ENCODE results near the gene DDIAS.
"Not testable (repeated sequence)": the region's sequence is repeated elsewhere in the genome, so short reads cannot be mapped to it uniquely, and the experiment has no call there.

DDIAS gene

DNA sequence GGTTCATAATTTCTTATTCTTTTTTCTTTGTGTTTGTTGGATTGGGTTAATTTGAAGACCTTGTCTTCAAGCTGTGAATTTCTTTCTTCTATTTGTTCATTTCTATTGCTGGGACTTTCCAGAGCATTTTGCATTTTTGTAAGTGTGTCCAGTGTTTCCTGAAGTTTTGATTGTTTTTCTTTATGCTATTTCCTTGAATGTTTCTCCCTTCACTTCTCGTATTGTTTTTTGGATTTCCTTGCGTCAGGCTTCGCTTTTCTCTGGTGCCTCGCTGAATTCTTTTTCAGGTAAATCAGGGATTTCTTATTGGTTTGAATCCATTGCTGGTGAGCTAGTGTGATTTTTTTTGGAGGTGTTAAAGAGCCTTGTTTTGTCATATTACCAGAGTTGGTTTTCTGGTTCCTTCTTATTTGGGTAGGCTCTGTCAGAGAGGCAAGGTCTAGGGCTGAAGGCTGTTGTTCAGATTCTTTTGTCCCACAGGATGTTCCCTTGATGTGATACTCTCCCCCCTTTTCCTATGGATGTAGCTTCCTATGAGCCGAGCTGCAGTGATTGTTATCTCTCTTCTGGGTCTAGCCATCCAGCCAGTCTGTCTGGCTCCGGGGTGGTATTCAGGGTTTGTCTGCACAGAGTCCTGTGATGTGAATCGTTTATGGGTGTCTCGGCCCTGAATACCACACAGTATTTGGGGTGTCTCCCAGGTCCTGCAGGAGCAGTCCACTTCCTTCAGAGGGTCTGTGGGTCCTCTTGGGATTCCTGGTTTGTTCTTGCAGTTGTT lies 21.0 kb downstream of the DDIAS start:
- DNase-seq (ENCODE audit: low read depth in 2 of 2): not testable (repeated sequence)

DNA sequence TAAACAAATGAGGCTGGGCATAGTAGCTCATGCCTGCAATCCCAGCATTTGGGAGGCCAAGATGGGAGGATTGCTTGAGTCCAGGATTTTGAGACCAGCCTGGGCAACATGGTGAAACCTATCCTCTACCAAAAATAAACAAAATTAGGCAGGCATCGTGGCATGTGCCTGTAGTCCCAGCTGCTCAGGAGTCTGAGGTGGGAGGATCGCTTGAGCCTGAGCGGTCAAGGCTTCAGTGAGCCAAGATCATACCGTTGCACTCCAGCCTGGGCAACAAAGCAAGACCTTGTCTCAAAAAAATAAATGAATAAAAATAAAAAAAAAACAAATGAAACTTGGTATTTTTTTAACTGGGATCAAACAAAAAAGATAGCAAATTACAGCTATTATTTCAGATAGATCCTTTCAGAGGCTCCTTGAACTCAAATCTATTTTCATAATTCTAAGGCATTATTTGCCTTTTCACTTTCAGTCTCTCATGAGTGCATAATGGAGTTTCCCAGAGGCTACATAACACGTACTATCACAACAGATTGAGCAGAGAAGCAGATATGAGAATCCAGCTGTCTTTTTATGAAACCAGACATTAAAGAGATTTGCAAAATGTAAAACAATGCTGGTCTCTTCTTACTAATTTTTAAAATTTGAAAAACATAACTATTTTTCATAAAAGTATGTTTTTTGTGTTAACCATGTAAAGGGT lies 23.1 kb downstream of the DDIAS start:
- no peak for DNase-seq (ENCODE audit: low read depth in 2 of 2)

DNA sequence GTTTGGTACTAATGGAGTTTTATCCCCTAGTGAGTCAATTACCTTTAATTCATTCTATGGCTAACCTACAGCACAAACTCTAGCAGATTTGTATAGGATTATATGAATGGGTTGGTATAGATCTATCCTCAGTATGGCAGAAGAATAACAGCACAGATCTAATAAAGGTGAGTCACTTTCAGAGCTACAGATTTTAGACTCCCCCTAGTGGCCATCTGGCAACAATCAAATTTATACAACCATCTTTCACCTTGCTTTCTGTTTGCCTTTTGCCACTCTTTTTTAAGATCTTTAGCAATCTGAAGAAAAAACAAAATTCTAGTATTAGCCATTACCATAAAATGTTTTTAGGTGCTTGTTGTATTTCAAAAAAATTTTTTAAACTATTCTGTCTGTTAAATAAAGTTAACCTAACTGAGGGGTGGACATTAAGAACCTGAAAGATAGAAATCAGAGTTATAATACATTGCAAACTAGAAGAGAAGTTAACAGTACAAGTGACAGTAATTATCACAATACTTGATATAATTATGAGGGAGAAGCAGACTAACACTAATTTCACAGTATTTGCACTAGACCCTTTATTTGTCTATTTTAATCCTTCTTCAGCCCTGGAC lies 25.8 kb downstream of the DDIAS start:
- no peak for DNase-seq (ENCODE audit: low read depth in 2 of 2)

DNA sequence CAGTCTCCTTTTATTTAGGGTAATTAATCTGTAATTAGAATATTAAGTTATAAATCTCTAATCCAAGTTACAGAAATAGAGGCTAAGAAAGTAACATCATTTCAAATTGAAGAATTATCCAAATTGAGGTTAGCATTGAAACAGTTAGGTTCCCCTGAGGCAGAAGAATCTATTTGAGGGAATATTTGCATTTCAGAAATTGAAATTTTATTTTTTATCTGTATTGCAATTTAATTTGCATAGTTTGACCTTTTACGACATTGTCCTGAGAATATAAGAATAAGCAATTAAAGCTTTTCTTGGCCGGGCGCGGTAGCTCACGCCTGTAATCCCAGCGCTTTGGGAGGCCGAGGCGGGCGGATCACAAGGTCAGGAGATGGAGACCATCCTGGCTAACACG lies 27.6 kb downstream of the DDIAS start:
- no peak for DNase-seq (ENCODE audit: low read depth in 2 of 2)

DNA sequence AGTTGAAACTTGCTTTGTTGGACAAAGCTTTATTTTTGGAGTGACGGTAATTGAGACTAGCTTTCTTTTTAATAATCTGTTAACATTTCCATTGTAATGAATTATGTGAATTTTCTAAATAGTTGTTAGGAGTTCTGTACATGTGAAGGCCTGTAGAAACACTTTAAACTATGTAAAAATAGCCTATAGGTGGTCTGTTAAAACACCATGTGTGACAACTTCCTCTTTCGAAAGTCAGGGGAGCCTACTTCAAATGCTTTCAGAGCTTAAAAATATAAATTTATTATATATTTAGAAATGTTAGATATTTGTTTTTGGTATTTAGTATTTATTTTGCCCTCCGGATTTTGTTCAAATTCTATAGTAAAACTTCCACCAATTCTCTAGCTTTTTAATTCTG lies 28.7 kb downstream of the DDIAS start:
- no peak for DNase-seq (ENCODE audit: low read depth in 2 of 2)

DNA sequence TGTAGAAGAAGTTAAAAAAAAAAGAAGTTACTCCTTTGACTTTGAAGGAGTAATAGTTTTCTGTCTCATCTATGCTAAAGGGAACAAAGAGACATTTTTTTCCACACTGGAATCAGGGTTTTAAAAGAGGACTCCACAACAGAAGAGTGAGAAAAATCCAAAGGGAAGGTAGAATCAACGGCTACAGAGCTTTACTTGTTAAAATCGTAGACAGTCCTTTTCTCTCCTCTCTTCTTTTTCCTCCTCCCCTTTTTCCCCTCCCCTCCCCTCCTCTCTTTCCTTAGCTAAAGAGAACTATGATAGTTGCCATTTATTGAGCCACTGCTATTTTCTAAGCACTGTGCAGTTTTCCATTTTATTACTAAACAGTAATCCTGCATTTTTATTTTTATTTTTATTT lies 29.2 kb downstream of the DDIAS start:
- no peak for DNase-seq (ENCODE audit: low read depth in 2 of 2)

DNA sequence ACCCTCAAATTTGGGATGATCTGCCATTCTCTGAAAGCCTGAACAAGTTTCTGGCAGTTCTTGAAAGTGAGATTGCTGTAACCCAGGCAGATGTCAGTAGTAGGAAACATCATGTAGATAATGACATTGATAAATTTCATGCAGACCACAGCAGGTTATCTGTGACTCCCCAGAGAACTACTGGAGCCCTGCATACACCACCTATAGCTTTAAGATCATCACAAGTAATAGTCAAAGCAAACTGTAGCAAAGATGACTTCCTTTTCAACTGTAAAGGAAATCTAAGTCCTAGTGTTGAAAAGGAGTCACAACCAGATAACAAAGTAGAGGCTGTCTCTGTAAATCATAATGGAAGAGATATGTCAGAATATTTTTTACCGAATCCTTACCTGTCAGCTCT lies 31.0 kb downstream of the DDIAS start:
- no peak for DNase-seq (ENCODE audit: low read depth in 2 of 2)

DNA sequence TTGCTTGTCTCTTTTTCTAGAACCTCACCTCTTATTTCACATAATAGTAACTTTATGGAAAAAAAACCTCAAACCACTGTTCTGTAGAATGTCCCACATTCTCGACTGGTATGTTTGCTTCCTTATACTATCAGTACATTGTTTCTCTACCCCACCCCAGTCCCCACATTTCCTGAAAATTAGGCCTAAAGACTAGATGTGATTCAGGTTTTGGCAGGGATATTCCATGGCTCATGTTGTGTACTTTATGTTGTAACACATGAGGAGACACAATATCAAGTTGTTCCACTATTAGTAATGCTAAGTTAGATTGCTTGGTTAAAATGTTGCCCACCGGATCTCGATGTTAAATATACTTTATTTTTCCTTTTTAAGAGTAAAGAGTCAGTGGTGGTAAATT lies 34.7 kb downstream of the DDIAS start:
- DNase-seq (ENCODE audit: low read depth in 2 of 2): no peak

DNA sequence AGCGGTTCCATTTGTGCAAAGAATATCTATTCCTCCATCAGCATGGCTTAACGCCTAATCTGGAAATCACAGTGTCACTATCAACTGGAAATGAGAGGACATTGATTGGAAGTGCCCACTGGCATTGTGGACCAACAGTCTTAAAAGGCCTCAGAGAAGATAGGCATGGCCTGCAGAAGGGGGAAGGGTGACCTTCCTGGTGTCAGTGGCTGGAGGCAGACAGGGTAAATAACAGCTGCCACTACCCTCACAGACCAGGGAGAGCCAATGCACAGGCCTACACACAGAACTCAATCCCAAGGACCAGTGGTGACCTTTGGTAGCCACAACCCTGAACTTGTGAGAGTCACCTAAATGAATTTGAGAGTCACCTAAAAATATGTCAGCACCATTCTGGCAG lies 36.0 kb downstream of the DDIAS start:
- no peak for DNase-seq (ENCODE audit: low read depth in 2 of 2)

DNA sequence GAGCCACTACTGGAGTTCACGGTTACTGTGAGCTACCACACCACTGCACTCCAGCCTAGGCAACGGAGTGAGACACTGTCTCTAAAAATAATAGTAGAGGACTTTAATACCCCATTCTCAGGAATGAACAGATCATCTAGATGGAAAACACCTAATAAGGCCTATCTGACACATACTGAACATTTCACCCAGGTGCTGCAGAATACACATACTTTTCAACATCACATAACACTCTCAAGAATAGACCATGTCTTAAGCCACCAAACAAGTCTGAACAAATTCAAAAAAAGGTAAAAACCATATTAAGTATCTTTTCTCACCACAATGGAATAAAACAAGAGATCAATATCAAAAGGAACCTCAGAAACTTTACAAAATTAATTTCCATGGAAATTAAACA lies 37.9 kb downstream of the DDIAS start:
- no peak for DNase-seq (ENCODE audit: low read depth in 2 of 2)

DNA sequence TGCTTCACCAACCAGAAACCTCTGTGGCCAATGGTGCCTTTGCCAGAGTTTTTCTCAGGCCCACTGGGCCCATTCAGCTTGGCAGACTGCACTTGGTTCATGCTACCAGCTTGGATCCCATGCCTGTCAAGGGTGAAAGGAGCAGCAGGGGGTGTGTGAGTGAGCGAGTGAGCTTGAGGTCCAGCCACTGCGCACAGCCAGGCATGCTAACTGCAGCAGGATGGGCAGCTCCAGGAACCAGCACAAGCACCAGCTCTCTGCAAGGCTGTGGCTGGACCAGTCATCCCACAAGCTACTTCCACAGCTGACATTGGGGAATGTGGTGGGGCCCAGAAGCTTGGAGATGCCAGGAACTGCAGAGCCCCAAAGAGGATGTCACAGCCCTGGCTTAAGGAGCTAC lies 40.8 kb downstream of the DDIAS start:
- no peak for DNase-seq (ENCODE audit: low read depth in 2 of 2)

DNA sequence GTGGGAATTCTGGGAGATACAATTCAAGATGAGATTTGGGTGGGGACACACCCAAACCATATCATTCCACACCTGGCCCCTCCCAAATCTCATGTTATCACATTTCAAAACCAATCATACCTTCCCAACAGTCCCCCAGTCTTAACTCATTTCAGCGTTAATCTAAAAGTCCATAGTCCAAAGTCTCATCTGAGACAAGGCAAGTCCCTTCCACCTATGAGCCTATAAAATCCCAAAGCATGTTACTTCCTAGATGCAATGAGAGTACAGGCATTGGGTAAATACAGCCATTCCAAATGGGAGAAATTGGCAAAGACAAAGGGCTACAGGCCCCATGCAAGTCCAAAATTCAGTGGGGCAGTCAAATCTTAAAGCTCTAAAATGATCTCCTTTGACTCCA lies 41.9 kb downstream of the DDIAS start:
- DNase-seq (ENCODE audit: low read depth in 2 of 2): not testable (repeated sequence)

DNA sequence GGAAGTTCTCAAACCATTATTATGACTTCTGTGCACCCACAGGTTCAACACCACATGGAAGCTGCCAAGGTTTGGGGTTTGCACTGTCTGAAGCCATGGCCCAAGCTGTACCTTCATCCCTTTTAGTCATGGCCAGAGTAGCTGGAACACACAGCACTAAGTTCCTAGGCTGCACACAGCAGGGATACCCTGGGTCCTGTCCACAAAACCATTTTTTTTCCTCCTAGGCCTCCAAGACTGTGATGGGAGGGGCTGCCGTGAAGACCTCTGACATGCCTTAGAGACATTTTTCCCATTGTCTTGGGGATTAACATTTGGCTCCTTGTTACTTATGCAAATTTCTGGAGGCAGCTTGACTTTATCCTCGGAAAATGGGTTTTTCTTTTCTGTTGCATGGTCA lies 42.7 kb downstream of the DDIAS start:
- no peak for DNase-seq (ENCODE audit: low read depth in 2 of 2)

DNA sequence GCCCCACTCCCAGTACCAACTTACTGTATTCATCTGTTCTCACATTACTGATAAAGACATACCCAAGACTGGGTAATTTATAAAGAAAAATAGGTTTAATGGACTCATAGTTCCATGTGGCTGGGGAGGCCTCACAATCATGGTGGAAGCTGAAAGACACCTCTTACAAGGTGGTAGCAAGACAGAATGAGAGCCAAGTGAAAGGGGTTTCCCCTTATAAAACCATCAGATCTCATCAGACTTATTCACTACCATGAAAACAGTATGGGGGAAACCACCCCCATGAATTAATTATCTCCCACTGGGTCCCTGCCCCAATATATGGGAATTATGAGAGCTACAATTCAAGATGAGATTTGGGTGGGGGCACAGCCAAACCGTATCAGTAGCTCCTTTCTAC lies 43.5 kb downstream of the DDIAS start:
- DNase-seq (ENCODE audit: low read depth in 2 of 2): not testable (repeated sequence)

DNA sequence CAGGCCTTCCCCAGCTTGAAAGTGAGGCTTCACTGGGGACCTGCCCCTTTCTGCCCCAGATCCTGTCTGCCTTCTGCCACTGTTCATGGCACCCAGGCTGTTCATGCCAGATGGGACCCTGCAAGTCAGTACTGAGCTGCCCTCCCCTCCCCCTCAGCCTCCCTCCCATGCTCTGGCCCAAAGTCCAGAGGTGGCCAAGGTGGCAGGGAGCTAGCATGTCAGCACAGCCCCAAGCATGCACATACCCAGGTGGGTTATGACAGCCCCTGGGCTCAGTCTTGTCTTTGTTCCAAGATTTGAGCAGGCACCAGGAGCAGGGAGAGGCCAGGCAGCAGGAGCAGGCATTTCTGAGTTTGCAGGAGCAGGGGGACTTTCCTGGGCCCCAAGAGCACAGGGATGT lies 44.1 kb downstream of the DDIAS start:
- no peak for DNase-seq (ENCODE audit: low read depth in 2 of 2)

DNA sequence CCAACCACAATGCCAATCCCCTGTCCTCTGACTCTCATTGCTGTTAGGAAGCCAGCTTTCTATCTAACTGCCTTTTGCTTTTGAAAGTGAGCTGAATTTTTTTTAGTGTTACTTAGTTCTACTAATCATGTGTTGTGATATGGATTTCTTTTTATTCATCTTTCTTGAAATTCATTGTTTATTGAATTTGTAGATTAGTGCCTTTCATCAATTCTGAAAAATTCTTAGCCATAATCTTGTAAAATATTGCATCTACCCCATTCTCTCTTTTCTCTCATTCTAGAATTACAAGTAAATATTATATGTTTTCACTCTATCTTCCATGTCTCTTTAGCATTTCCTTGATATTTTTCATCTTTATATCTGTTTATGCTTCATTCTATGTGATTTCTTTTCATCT lies 47.8 kb downstream of the DDIAS start:
- DNase-seq (ENCODE audit: low read depth in 2 of 2): no peak

DNA sequence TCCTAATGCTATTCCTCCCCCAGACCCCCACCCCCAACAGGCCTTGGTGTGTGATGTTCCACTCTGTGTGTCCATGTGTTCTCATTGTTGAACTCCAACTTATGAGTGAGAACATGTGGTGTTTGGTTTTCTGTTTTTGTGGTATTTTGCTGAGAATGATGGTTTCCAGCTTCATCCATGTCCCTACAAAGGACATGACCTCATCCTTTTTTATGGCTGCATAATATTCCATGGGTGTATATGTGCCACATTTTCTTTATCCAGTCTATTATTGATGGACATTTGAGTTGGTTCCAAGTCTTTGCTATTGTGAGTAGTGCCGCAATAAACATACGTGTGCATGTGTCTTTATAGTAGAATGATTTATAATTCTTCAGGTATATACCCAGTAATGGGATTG lies 49.0 kb downstream of the DDIAS start:
- DNase-seq (ENCODE audit: low read depth in 2 of 2): not testable (repeated sequence)

DNA sequence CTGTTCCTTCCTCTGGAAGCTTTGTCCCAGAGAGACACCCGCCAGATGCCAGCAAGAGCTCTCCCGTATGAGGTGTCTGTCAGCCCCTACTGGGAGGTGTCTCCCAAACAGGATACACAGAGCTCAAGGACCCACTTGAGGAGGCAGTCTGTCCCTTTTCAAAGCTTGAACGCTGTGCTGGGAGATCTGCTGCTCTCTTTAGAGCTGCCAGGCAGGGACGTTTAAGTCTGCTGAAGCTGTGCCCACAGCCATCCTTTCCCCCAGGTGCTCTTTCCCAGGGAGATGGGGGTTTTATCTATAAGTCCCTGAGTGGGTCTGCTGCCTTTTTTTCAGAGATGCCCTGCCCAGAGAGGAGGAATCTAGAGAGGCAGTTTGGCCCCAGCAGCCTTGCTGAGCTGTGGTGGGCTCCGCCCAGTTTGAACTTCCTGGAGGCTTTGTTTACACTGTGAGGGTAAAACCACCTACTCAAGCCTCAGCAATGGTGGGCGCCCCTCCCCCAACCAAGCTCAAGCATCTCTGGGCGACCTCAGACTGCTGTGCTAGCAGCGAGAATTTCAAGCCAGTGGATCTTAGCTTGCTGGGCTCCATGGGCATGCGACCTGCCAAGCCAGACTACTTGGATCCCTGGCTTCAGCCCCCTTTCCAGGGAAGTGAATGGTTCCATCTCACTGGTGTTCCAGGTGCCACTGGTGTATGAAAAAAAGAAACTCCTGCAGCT lies 54.4 kb downstream of the DDIAS start:
- DNase-seq (ENCODE audit: low read depth in 2 of 2): peak; percentile 48 to 52

DNA sequence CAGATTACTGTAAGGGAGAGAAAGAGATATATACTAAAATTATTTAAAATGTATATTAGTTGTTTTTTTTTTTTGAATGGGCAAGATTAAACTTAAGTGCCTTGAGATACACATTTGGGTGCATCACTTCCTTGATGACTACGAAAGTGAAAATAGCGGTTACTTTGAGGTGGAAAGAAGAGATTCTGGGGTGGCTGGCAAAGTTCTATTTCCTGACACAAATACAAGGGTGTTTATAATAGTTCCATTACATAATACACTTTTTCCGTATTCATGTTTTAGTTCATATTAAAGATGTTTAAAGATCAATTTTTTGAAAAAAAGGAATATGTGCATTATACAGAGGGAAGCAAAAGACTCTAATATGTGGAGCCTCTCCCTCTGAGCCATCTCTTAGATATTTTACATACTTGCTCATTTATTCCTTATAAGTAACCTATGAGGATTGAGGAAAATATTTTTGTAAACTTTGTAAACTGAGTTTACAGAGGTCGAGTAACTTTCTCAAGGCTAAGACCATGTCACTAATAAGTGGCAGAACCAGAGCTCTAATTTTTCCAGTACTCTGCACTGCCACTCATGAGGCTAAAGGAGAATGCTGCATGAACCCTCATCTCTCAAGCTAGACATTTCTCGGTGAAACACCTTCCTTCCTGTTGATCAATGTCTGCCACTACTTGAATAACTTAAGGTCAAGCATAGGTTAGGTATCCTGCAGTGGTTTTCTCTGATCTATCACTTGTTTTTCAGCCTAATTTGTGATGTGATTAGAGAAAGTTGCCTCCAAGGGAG lies 58.6 kb downstream of the DDIAS start:
- no peak for DNase-seq (ENCODE audit: low read depth in 2 of 2)

DNA sequence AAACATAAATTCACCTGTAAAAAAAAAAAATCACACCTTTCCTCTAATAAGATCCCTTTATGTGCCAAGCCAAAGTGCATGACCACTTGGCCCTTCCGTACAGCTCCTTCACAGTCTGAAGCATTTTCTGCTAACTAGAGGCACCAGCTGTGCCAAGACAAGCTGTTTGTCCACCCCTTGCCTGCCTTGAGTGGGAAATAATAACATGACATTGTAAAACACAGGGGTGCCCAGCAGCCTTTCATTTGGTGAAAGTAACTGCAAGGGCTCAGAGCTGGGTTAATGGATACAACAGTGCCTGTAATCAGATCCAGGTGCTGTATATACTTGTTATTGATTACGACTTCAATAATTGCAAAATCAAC lies 59.2 kb downstream of the DDIAS start:
- DNase-seq (ENCODE audit: low read depth in 2 of 2): no peak

DNA sequence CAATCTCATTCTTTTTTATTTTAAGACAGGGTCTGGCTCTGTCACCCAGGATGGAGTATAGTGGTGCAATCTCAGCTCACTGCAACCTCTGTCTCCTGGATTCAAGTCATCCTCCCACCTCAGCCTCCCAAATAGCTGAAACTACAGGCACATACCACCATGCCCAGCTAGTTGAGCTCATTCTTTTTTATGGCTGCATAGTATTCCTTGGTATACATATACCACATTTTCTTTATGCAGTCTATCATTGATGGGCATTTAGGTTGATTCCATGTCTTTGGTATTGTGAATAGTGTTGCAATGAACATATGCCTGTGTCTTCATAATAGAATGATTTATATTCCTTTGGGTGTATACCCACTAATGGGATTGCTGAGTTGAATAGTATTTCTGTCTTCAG lies 60.5 kb downstream of the DDIAS start:
- DNase-seq (ENCODE audit: low read depth in 2 of 2): not testable (repeated sequence)

DNA sequence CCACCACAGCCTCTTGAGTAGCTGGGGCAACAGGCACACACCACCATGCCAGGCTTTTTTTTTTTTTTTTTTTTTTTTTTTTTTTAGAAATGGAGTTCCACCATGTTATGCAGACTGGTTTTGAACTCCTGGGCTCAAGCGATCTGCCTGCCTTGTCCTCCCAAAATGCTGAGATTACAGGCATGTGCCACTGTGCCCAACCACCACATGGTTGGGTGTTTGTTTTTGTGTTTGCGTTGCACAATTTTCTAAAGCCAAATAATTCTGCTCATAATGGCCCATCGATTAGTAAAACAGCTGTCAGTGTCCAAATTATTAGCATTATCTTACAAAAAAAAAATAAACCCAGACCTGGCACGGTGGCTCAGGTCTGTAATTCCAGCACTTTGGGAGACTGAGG lies 65.8 kb downstream of the DDIAS start:
- DNase-seq (ENCODE audit: low read depth in 2 of 2): no peak
